Brain pericyte (primary cell): ENCODE measurements around the gene GCKR.

Experiments used
- DNase-seq: peaks from one replicate; pipeline ENCODE4 v3.0.0-alpha.2; 2012; ENCODE audit warnings: low read depth, low spot score

The GCKR gene

GRCh38 chr2:27572439-27572838 lies 75.8 kb downstream of the GCKR start:
- DNase-seq: no peak

- no peak for DNase-seq
Measured at GRCh38 chr2:27572998-27573429, 76.4 kb downstream of the GCKR start.
